ENCODE results near the gene HLA-DPB1. TPM values are rescaled to one million over a fixed set of nuclear protein-coding genes. Genes with fewer than 3 reads are reported as not detected.

HLA-DPB1 gene
- total and polyA plus RNA-seq, 9 of the 15 experiments (the other 6 are each of a cell fraction or from before 2014, with no cell fraction given) = 0.07 to 1.2 (median 0.51) TPM

DNA sequence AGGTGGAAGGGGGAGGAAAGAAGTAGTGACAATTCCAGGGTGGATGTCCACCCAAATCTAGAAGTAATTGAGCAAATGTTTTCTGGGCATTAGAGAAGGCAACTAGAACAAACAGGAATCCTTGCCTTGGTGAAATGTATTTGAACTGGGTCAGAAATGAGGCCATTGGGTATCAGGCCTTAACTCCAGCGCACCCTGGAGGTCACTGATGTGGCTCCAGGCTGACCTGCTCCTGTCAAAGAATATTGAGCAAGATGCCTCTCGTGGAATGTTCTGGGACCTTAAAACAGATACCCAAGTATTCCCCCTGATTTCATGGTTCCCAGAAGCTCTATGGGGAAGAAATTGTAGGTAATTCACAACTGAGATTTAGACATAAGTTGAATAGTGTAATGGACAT lies 6.9 kb downstream of the HLA-DPB1 start:
- POLR2A ChIA-PET = no interaction called here
- H3K27me3 ChIP-seq (ENCODE audit: control insufficient read depth in 2 of 2, insufficient read depth in 2 of 2, low read length in 2 of 2) = peaks cover 39 to 67% of the 10 kb centered on the region in 2 experiments
- H3K4me1 ChIP-seq (replicated peaks in 1 of 2; ENCODE audit: control insufficient read depth in 2 of 2, insufficient read depth in 2 of 2, low read length in 2 of 2) = peaks cover 0 to 6% of the 10 kb centered on the region in 2 experiments; a peak in 2 of 5 replicates
- H3K4me2 ChIP-seq (ENCODE audit: insufficient read depth, low read length) = no peak overlapping the region
- H3K4me3 ChIP-seq = no peak overlapping the region
- no peak overlapping the region for H3K27ac ChIP-seq (ENCODE audit: extremely low read depth, low read depth, low read length)
- in situ Hi-C loops (cut with MboI) (no loop called here), intact Hi-C loops (cut with micrococcal nuclease) (loop anchor here (2.0 kb wide), 1 partner anchor 68 kb away; no protein-coding TSS in a partner anchor)
- BruUV-seq (replicated peaks) = no TSS peak
- no peak overlapping the region for H3K9ac ChIP-seq (ENCODE audit: insufficient read depth in 1 of 2, low read depth in 2 of 2, low read length in 2 of 2)
- CTCF ChIA-PET (ENCODE audit: low intra/inter-chr PET ratio) = interaction anchor here (1.2 to 3.1 kb wide), 3 partner anchors 65 to 70 kb away, joined by 4 to 18 read pairs (median 4); no protein-coding TSS in a partner anchor
- no peaks in the 10 kb centered on the region for H3K36me3 ChIP-seq (ENCODE audit: control insufficient read depth, insufficient read depth, low read length)
- WGBS (ENCODE audit: insufficient coverage, low coverage, missing lambda C conversion rate) = 0% methylated on average over 2 of the region's 2 CpGs
- DNase-seq (ENCODE audit: extremely low read depth in 1 of 4, low spot score in 3 of 4) = peak; percentile 29 to 57 (median 44)
- no peaks in the 10 kb centered on the region for H3K9me3 ChIP-seq (replicated peaks; ENCODE audit: control insufficient read depth, insufficient read depth, low read depth, low read length)
- H3K9me1 ChIP-seq (ENCODE audit: control insufficient read depth, insufficient read depth, low read length) = no peaks in the 10 kb centered on the region
- no peak overlapping the region for H2AFZ ChIP-seq (ENCODE audit: low read depth, low read length)
- peak; percentile 88 for FAIRE-seq
- no peaks in the 10 kb centered on the region for H4K20me1 ChIP-seq (replicated peaks; ENCODE audit: control insufficient read depth, insufficient read depth, low read length)
- H3K79me2 ChIP-seq (ENCODE audit: control insufficient read depth, insufficient read depth, low read length) = no peaks in the 10 kb centered on the region
- peak; percentile 90 for ATAC-seq
- TF ChIP-seq ZNF217 (CRISPR knock-in tag; IDR thresholded peaks at IDR 0.05) (no peak), BRCA1 (IDR thresholded peaks at IDR 0.05) (no peak), BRCA1 (CRISPR knock-in tag; IDR thresholded peaks at IDR 0.05) (no peak), TFE3 (CRISPR knock-in tag; IDR thresholded peaks at IDR 0.05) (no peak), ETS1 (conservative IDR thresholded peaks at IDR 0.05; ENCODE audit: control insufficient read depth, low read depth, low read length) (no peak), SMC3 (conservative IDR thresholded peaks at IDR 0.05; ENCODE audit: insufficient read depth, low read depth, low read length) (peak; percentile 45), ATF7 (IDR thresholded peaks at IDR 0.05) (no peak), ZNF41 (CRISPR knock-in tag; conservative IDR thresholded peaks at IDR 0.05) (no peak), THRAP3 (IDR thresholded peaks at IDR 0.05; ENCODE audit: borderline replicate concordance) (no peak), NCOR1 (IDR thresholded peaks at IDR 0.05) (no peak), ZFPM2 (CRISPR knock-in tag; IDR thresholded peaks at IDR 0.05) (no peak), ZNF780A (CRISPR knock-in tag; IDR thresholded peaks at IDR 0.05) (no peak), HNRNPK (IDR thresholded peaks at IDR 0.05; ENCODE audit: low read depth, low read length, poor library complexity, severe bottlenecking) (no peak), SAFB2 (IDR thresholded peaks at IDR 0.05; ENCODE audit: borderline replicate concordance, low read depth, low read length, severe bottlenecking) (no peak), CTCF (IDR thresholded peaks at IDR 0.05 in 2 of 3, conservative IDR thresholded peaks at IDR 0.05 in 1 of 3; ENCODE audit: insufficient read depth in 2 of 3, low read depth in 1 of 3, low read length in 3 of 3) (peak; percentile 71 to 82 (median 74)), TCFL5 (CRISPR knock-in tag; conservative IDR thresholded peaks at IDR 0.05) (no peak)
- TF ChIP-seq, protein P1, sequence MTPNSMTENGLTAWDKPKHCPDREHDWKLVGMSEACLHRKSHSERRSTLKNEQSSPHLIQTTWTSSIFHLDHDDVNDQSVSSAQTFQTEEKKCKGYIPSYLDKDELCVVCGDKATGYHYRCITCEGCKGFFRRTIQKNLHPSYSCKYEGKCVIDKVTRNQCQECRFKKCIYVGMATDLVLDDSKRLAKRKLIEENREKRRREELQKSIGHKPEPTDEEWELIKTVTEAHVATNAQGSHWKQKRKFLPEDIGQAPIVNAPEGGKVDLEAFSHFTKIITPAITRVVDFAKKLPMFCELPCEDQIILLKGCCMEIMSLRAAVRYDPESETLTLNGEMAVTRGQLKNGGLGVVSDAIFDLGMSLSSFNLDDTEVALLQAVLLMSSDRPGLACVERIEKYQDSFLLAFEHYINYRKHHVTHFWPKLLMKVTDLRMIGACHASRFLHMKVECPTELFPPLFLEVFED (CRISPR knock-in tag; conservative IDR thresholded peaks at IDR 0.05) = no peak

Measured in K562 (cell line).